Endothelial cell of umbilical vein (primary cell): ENCODE measurements around the gene EEF1E1.

Experiments
- CTCF ChIP-seq, 2 donors: IDR thresholded peaks; 1 replicate in 1 of 2; 2 replicates in 1 of 2; pipeline ENCODE4 v1.5.1; 2011; ENCODE audit warnings: low read length in 2 of 2, mild to moderate bottlenecking in 2 of 2, moderate library complexity in 2 of 2, control low read depth in 1 of 2, inconsistent platforms in 1 of 2, low read depth in 1 of 2; ENCODE audit not compliant: insufficient read depth in 1 of 2; ENCODE audit errors: extremely low read depth in 1 of 2
- EZH2 ChIP-seq: IDR thresholded peaks from 2 replicates; pipeline ENCODE4 v1.6.1; 2012; ENCODE audit warnings: borderline replicate concordance, low read depth, mild to moderate bottlenecking, moderate library complexity, low read length, inconsistent platforms; ENCODE audit not compliant: severe bottlenecking
- JUN ChIP-seq: IDR thresholded peaks from 2 replicates; pipeline ENCODE4 v1.6.1; 2011; ENCODE audit warnings: borderline replicate concordance, low read depth; ENCODE audit not compliant: insufficient read length, insufficient read depth
- MYC ChIP-seq: IDR thresholded peaks from one replicate; pipeline ENCODE4 v1.6.1; 2011; ENCODE audit warnings: mild to moderate bottlenecking, low read depth, low read length
- POLR2A ChIP-seq: IDR thresholded peaks from 2 replicates; pipeline ENCODE4 v1.6.1; 2012; ENCODE audit warnings: low read depth, mild to moderate bottlenecking, control low read depth, low read length
- POLR2AphosphoS5 ChIP-seq: IDR thresholded peaks from 2 replicates; pipeline ENCODE4 v1.6.1; 2012; ENCODE audit warnings: low read depth, mild to moderate bottlenecking, control low read depth, low read length, moderate library complexity; ENCODE audit not compliant: insufficient read depth
- TF ChIP-seq, protein P1 (sequence below): IDR thresholded peaks from 2 replicates; pipeline ENCODE4 v1.6.1; 2011; ENCODE audit not compliant: insufficient read depth, insufficient read length

GRCh38 chr6:8074213-8074612, 28.1 kb downstream of the EEF1E1 start:
- no peak for TF ChIP-seq CTCF (IDR thresholded peaks at IDR 0.05; ENCODE audit: extremely low read depth in 1 of 2, insufficient read depth in 1 of 2, low read depth in 1 of 2, low read length in 2 of 2)
- no peak for TF ChIP-seq POLR2A
- TF ChIP-seq JUN, result no peak
- no peak for TF ChIP-seq MYC
- TF ChIP-seq, protein P1, sequence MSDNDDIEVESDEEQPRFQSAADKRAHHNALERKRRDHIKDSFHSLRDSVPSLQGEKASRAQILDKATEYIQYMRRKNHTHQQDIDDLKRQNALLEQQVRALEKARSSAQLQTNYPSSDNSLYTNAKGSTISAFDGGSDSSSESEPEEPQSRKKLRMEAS, result no peak
- no peak for TF ChIP-seq POLR2AphosphoS5
- TF ChIP-seq EZH2, result no peak
